Measurements from ENCODE around the gene PITHD1.
"Not testable (repeated sequence)": the region's sequence is repeated elsewhere in the genome, so short reads cannot be mapped to it uniquely, and the experiment has no call there.

Gene PITHD1

GRCh38 chr1:23827717-23828116 is 49.5 kb downstream of the PITHD1 start:
- no peak for DNase-seq

GRCh38 chr1:23834156-23834555 is 55.9 kb downstream of the PITHD1 start:
- not testable (repeated sequence) for DNase-seq

GRCh38 chr1:23836037-23836436 is 57.8 kb downstream of the PITHD1 start:
- no peak for DNase-seq
